ENCODE data around the gene ADAMTS17.

Gene ADAMTS17

GRCh38 chr15:100221471-100222348, 120.1 kb downstream of the ADAMTS17 start:
- no peak for DNase-seq (ENCODE audit: low read depth)

DNA sequence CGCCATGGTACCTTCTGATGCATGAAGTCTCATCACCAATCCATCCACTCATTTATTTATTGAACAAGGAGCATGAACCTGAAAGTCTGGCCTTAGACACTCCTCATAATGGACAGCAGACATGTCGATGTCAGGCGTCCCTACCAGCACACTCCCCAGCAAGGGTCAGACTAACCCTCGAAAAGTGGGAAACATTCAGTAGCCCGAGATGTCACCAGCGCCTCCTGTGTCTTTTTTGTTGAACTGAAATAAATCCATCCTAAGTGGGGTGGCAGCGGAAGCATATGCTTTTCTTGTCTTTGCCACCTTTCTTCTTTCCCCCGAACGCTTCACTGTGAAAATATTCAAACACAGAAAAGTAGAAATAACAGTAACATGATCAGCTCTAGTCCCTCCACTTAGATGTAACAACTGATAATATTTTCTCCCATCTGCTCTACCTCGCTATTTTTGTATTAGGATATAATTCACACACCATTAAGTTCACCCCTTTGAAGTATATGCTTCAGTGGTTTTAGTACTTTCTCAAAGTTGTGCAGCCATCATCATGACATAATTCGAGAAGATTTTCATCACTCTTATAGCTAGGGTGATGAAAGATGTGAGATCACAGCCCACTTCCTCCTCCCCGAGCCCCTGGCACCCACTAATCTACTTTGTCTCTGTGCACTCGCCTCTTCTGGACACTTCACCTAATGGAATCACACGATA, 121.6 kb downstream of the ADAMTS17 start:
- no peak for DNase-seq (ENCODE audit: low read depth)

- no peak for DNase-seq (ENCODE audit: low read depth)
Observed at GRCh38 chr15:100218434-100218833, 123.3 kb downstream of the ADAMTS17 start.

DNA sequence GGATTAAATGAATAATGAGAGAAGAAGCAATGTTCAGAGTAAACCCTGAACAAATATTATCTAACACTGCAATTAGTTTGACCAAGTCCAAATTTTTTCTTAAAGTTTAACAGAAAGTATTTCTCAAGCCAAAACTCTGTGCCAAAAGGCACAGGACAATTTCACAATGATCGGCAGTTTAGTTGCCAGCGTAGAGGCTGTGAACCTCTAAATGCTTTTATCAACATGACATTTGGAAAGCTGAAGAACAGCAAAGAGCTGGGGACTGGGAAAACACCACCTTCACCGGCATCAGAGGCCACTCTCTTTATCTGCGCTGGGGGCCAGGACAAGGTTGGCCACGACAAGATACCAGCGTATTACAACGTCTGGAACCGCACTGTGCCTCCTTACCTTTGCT, 125.6 kb downstream of the ADAMTS17 start:
- DNase-seq (ENCODE audit: low read depth), result no peak

GRCh38 chr15:100215843-100216169, 126.0 kb downstream of the ADAMTS17 start:
- DNase-seq (ENCODE audit: low read depth), result no peak

GRCh38 chr15:100215031-100215842, 126.5 kb downstream of the ADAMTS17 start:
- no peak for DNase-seq (ENCODE audit: low read depth)

GRCh38 chr15:100211855-100212850, 129.6 kb downstream of the ADAMTS17 start:
- no peak for DNase-seq (ENCODE audit: low read depth)

GRCh38 chr15:100210338-100210737, 131.4 kb downstream of the ADAMTS17 start:
- DNase-seq (ENCODE audit: low read depth), result no peak

DNA sequence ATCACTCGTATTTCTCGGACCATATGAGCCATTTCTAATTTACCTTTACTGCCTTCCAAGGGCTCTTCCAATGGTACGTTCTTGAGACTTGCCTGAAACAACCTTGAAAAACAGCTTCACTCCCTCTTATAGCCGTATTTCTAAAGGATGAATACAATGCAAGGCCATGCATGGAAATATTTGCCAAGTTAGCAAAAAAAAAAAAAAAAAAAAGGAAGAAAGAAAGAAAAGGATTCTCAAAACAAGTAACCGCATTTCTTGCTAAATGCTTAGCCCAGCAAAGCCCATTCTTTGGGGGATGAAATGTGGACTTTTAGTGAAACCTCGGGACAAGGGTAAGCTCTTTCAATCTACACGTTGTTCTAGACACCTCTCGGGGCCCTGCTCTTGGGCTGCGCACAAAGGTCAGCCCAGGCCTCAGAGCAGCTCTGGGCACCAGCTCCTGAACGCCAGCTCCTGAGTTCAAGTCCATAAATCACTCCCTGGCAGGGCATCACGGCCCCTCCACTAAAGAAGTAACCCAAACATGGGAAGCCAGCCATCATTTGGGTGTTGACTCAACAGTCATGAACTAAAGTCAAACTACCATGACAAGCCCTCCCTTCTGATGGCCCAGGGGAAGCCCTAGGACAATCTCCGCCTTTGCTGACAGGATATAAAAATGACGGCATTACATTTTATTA, 132.7 kb downstream of the ADAMTS17 start:
- DNase-seq (ENCODE audit: low read depth), result no peak

DNA sequence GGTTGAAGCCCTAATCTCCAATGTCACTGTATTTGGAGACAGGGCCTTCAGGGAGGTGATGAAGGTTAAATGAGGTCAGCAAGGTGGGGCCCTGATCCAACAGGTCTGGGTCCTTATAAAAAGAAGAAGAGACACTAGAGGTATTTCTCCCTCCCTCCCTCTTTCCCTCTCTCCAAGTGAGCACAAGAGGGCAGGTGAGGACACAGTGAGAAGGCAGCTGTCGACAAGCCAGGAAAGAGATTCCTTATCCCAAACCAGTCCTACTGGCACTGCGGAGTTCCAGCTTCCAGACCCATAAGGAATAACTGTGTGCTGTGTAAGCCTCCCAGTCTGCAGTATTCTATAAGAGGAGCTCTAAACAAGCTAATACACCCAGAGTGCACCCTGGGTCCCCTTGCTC, 134.7 kb downstream of the ADAMTS17 start:
- DNase-seq (ENCODE audit: low read depth), result no peak

GRCh38 chr15:100206643-100207042, 135.1 kb downstream of the ADAMTS17 start:
- no peak for DNase-seq (ENCODE audit: low read depth)

DNA sequence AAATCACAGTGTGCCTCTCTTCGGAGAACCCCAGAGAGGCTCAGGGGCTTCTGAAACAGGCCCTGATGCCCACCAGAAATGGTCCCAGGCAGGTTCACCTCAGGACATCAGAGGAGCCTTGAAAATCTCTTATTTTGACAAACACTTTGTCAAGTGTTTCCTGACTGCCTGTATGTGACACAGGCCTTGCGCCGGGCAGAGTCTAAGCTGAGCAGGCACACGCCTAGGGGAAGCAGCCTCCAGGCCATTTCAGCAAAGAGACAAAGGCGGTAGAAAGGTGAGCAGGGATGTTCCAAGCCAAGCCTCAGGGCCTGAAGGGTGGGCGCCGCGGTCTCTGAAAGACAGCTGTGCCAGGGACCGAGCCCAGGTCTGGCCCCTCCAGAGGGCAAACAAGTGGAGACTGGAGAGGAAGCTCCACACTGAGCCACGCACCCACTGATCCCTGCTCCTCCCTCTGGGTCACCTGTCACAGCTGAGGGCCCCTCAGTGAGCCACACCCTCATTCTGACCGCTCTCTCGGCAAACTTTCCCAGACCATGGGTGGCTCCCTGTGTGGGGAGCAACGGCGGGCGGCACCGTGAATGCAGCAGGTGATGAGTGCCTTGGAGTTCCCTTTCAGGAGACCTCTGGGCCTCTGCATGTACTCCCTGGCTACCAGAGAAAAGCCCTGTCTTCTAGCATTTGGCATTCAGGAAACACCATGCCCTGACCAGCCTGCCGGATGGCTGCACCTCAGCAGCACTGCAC, 136.1 kb downstream of the ADAMTS17 start:
- no peak for DNase-seq (ENCODE audit: low read depth)

DNA sequence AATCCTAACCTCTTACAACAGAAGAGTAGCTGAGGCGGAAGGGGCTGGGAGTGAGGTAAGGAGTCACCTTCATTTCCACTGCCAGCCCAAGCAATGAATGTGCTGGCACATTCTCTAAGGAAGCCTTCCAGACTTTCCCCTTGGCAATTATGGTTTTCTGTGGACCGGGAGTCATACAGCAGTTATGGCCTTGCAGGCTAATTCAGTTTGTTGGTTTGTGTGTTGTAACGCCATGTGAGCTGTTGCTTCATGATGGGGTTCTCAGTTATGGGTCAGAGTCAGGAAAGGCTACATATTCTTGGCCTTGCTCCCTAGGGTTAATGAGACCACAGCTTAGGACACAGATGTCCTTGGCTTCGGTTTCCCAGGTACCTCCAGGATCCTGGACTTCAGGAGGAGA, 137.0 kb downstream of the ADAMTS17 start:
- no peak for DNase-seq (ENCODE audit: low read depth)

DNA sequence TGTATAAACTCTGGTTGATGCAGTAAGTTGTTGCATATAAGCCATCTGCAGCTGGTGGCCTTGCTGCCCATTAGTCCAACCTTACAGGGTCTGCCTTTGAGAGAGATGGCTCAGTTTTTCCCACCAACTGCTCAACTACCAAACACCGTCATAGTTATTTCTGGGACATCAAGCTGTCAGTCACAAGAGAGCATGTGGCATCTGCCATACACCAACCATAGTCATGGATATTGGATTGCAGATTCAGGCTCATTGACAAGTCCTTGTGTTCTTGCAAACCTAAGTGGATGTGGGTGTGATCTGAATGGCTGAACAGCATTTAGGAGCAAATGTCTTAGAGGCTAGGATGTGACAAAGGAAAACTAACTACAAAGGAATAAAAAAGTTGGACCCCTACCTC, 137.6 kb downstream of the ADAMTS17 start:
- no peak for DNase-seq (ENCODE audit: low read depth)

DNA sequence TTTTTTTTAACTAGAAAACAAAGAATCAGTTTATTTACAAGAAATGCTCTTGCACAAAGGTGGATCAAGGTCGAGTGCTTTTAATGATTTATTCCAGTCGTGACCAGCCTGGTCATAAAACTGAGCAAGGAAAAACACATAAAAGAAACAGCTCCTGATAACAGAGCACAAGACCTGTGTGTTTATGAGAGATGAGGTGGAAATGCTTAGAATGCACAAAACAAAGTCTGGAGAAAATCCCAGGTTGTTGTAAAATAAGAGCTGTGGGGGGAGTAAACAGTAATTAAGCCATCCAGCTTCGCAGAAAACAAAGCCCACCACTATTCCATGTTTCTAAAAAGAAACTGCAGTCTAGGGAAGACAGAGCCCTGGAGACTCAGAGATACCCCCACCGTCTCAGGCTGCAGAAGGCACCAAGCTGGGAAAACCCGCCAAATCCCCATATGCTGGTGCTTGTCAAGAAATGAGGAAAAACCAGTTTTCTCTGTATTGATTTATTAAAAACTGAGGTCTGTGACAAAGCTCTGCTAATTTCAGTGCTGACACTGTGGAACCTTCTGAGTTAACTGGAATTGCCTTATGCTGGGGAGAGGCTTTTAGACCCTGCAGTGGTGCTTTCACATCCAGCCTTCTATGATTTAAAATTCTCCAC, 139.3 kb downstream of the ADAMTS17 start:
- no peak for DNase-seq (ENCODE audit: low read depth)

DNA sequence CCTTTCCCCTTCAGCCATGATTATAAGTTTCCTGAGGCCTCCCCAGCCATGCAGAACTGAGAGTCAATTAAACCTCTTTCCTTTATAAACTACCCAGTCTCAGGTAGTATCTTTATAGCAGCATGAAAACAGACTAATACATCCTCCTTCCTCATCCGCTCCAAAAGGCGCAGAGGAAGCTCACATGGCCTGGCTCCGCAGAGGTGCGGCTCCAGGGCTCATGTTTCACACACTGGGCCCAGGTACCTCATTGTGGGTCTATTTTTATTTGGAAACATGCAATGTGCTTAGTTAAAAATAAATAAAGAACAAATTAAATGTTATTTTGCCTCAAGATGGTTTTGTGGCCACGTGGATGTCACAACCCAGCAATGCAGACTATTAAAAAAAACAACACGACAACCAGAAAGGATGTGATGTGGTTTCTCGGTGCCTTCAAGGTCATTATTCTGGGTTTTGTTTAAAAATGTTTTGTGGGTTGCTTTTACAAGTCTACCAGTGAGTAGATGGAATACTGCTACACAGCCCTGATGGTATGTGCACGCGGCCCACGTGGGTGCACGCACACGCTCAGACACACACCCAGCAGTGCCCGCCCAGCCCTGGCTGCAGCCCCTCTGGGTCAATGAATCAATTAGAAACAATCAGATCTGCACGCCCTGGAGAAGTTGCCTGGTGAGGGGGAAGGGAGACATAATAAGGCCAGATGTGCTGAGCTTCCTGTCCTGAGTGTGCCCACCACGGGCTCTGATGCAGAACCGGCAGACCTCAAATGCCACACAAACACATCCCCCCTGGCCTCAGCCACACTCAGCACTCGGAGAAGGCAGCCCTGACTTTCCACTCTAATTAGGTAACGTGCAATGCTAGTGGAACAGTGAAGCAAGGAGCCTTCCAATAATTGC, 140.1 kb downstream of the ADAMTS17 start:
- DNase-seq (ENCODE audit: low read depth), result no peak

DNA sequence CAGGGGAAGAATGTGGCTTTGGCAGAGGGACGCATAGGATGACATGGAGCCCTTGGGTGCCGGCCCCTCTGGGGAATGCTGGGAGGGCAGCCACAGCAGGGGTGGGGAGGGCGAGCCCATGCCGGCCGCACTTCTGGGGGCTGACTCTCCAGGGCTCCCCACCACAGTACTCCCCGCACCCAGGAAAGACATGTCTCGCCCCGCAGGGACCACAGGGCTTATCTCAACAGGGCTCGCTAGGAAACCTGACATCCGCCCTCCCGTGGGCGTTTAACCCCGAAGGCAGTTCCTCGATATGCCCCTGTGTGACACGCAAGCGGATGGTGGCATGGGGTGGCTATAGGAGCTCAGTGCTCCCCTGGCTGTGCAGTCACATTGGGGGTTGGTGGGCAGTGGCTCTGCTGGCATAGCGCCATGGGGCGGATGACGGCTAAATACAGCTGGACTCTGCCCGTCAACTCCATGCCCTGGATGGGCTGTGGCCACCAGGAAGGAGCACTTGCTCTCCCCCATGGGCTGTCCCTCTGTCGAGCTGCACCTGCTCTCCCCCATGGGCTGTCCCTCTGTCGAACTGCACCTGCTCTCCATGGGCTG, 141.4 kb downstream of the ADAMTS17 start:
- no peak for DNase-seq (ENCODE audit: low read depth)

- no peak for DNase-seq (ENCODE audit: low read depth)
Observed at GRCh38 chr15:100199711-100200286, 142.0 kb downstream of the ADAMTS17 start.

Data from T-helper 22 cell (primary cell).